ENCODE results near the gene SPATA46. TPM values are rescaled to one million over a fixed set of nuclear protein-coding genes. Genes with fewer than 3 reads are reported as not detected.

The SPATA46 gene
- total RNA-seq, 1 donor from 2014 or later = not detected

DNA sequence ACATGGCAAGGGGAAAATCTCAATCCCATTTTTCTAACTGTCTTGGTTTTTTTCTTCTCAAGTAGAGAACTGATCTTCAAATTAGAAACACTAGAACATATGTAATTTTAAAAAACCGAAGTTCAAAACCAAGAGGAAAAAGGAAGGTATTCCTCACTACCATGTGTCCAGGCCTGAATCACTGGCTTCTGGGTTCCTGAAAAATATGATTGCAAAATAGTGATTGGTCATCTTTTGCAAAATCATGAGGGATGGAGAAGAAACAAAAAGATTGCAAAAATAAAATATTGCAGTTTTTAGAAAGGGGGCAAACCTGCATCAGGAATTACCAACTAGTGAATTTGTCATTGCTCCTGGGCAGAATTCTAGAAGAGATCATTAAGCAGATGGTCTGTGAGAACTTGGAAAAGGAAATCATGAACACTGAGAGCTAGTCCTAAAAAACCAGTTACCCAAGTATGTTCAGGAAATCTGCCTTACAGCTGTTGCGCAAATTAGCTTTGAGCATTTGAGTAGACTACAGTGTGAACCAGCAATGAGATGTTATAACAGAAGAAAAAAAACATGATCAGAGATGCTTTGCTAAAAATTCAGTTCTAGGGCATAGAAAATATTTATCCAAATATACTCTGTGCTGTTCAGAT, 49.4 kb downstream of the SPATA46 start:
- TF ChIP-seq, protein P1, sequence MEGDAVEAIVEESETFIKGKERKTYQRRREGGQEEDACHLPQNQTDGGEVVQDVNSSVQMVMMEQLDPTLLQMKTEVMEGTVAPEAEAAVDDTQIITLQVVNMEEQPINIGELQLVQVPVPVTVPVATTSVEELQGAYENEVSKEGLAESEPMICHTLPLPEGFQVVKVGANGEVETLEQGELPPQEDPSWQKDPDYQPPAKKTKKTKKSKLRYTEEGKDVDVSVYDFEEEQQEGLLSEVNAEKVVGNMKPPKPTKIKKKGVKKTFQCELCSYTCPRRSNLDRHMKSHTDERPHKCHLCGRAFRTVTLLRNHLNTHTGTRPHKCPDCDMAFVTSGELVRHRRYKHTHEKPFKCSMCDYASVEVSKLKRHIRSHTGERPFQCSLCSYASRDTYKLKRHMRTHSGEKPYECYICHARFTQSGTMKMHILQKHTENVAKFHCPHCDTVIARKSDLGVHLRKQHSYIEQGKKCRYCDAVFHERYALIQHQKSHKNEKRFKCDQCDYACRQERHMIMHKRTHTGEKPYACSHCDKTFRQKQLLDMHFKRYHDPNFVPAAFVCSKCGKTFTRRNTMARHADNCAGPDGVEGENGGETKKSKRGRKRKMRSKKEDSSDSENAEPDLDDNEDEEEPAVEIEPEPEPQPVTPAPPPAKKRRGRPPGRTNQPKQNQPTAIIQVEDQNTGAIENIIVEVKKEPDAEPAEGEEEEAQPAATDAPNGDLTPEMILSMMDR (IDR thresholded peaks at IDR 0.05) = no peak
- no peaks in the 10 kb centered on the region for H3K9me3 Mint-ChIP-seq (ENCODE audit: unreplicated experiment)
- peaks cover 40% of the 10 kb centered on the region for H3K27me3 Mint-ChIP-seq (ENCODE audit: unreplicated experiment)
- no peak overlapping the region for H3K4me3 Mint-ChIP-seq (ENCODE audit: unreplicated experiment)
- no peak for DNase-seq (ENCODE audit: extremely low spot score, unreplicated experiment)
- peaks cover 13% of the 10 kb centered on the region for H3K4me1 Mint-ChIP-seq (ENCODE audit: unreplicated experiment)
- no peak overlapping the region for H3K27ac Mint-ChIP-seq (ENCODE audit: unreplicated experiment)
- no peaks in the 10 kb centered on the region for H3K36me3 Mint-ChIP-seq (ENCODE audit: unreplicated experiment)

DNA sequence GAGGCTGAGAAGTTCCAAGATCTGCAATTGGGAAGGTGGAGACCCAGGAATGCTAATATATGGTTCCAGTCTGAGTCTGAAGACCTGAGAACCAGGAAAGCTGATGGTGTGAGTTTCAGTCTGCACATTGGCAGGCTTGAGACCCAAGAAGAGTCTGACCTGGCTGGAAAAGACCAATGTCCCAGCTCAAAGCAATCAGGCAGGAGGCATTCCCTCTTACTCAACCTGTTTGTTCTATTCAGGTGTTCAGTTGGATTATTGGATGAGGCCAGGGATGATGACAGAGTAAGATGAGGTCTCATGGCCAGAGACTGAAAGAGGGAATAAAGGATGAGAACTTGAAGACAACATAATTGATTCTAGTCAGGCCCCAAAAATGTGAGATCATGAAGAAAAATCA, 50.1 kb downstream of the SPATA46 start:
- H3K27ac Mint-ChIP-seq (ENCODE audit: unreplicated experiment) = no peak overlapping the region
- peaks cover 41% of the 10 kb centered on the region for H3K27me3 Mint-ChIP-seq (ENCODE audit: unreplicated experiment)
- DNase-seq (ENCODE audit: extremely low spot score, unreplicated experiment) = no peak
- no peak overlapping the region for H3K4me3 Mint-ChIP-seq (ENCODE audit: unreplicated experiment)
- peaks cover 13% of the 10 kb centered on the region for H3K4me1 Mint-ChIP-seq (ENCODE audit: unreplicated experiment)
- no peaks in the 10 kb centered on the region for H3K36me3 Mint-ChIP-seq (ENCODE audit: unreplicated experiment)
- no peaks in the 10 kb centered on the region for H3K9me3 Mint-ChIP-seq (ENCODE audit: unreplicated experiment)
- TF ChIP-seq, protein P1 (IDR thresholded peaks at IDR 0.05) = no peak

DNA sequence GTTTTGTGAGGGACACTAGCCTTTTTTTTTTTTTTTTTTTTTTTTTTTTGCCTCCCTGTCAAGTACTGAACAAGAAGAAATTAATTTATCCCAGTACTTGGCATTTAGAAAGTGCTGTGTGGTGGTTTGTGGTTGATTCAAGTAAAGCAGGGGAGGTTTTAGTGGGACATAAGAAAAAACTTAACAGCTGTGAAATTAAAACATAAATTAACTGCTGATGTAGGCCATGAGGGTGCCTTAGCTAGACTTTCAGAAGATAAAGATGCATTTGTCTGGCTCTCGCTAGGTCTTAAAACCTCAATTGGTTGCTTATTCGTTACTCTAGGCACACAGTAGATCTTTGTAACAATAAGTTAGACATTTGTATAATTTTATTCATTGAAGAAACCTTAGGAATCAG, 52.3 kb downstream of the SPATA46 start:
- H3K27me3 Mint-ChIP-seq (ENCODE audit: unreplicated experiment) = peaks cover 36% of the 10 kb centered on the region
- no peaks in the 10 kb centered on the region for H3K36me3 Mint-ChIP-seq (ENCODE audit: unreplicated experiment)
- no peaks in the 10 kb centered on the region for H3K9me3 Mint-ChIP-seq (ENCODE audit: unreplicated experiment)
- no peak for DNase-seq (ENCODE audit: extremely low spot score, unreplicated experiment)
- H3K4me3 Mint-ChIP-seq (ENCODE audit: unreplicated experiment) = no peak overlapping the region
- TF ChIP-seq, protein P1 (IDR thresholded peaks at IDR 0.05) = no peak
- H3K4me1 Mint-ChIP-seq (ENCODE audit: unreplicated experiment) = peaks cover 6% of the 10 kb centered on the region
- H3K27ac Mint-ChIP-seq (ENCODE audit: unreplicated experiment) = no peak overlapping the region

Small RNA genes lying within 50 kb of the gene (microRNA-seq; reads per million reads assigned to microRNA genes)
- not detected for gene MIR556 (ENCODE audit: unreplicated experiment)

Other genes starting within 250 kb of the SPATA46 start
- 2.7 and 3.2 TPM in 2 replicates for gene C1orf226, start 4.9 kb upstream of the SPATA46 start, total RNA-seq
- gene SH2D1B, start 35.3 kb upstream of the SPATA46 start, total RNA-seq = not detected in 2 replicates
- 29.3 and 30.9 TPM in 2 replicates for gene UHMK1, start 121.0 kb upstream of the SPATA46 start, total RNA-seq
- 30.7 and 31.6 TPM in 2 replicates for gene UAP1, start 184.9 kb upstream of the SPATA46 start, total RNA-seq

All from osteocyte (in vitro differentiated cells).